Cortex of kidney (tissue), 1 donor: ENCODE measurements around the gene SHISAL1.

Experiments
- DNase-seq: peaks from one replicate; lab custom pipeline; 2025; lab: John Stamatoyannopoulos, UW

The SHISAL1 gene

DNA sequence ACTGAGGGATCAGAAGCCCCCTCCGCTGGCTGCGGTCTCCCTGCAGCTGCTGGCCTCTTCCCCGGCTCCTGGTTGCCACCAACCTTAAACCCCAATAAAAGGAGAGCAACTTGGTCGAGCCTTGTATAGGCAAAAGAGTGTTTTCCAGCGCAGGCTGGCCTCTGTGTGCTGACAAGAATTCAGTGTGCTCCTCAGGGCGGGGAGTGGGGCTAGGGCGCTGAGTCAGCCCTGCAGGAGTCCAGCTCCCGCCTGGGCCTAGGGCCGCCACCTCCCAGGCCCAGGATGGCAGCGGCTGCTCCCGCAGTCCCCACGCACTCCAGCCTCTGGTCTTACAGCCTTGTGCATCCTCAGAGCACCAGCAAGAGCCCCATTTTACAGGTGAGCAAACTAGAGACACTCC, at the start of gene SHISAL1:
Gene SHISAL1, minus strand, starts transcription at position 186 of the 400 bp plus-strand sequence. CDS start 12,006 bp downstream, outside the sequence.
- DNase-seq, result no peak

DNA sequence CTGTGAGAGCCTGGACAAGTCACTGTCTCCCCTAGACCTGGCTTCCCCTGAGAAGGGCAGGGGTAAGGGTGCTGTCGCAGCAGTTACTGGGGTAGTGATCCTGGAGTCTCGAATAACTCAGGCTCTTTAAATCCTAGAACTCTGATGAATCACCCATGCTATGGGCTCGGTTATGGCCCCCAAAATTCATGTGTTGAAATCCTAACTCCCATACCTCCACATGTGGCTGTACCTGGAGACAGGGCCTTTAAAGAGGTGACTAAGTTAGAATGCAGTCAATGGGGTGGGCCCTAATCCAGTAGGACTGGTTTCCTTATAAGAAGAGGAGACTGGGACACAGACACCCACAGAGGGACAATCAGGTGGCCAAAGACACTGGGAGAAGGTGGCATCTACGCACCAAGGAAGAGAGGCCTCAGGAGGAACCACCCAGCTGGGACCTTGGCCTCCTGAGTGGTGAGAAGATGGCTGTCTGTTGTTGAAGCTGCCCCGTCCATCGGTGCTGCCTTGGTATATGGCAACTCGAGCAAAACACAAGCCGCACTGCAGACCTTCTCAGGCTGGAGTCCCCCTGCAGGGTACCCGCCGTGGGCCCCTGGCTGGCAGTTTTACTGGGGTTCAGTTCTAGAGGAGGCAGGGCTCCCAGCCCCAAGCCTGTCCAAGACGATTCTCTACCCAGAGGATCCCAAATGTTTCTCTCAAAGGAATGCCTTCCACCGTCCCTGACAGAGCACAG, 48.8 kb upstream of the SHISAL1 start:
- DNase-seq, result no peak

DNA sequence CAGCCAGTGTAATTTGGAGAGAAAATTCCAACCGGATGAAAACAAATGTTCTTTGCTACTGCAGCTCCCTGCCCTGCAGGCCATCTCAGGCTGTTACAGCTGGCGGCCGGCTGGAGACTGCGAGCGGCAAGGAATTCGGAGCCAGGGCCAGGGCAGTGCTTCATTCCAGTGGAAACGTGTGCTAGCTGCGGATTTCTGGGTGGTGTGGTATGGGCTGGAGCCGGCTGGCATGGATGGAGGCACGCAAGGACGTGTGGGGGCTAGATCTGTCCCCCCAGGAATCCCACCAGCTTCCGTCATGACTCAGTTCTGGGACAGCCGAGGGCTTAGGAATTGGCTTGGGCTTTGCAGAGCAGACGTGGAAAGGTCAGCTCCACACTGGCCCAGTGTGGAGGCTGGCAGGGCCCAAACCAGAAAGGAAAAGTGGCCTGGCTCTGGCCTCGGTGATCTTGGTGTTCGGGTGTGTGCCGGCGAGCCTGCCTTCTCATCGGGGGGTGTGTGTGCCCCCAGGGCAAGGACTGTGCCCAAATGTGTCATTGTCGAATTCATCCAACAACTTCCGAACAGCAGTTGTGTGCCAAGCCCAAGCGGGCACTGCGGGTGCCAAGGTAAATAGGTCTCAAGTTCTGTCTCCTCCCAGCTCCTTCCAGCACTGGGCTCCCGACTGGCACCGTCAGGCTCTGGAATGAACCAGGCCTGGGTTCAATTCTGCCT, 48.1 kb upstream of the SHISAL1 start:
- no peak for DNase-seq

DNA sequence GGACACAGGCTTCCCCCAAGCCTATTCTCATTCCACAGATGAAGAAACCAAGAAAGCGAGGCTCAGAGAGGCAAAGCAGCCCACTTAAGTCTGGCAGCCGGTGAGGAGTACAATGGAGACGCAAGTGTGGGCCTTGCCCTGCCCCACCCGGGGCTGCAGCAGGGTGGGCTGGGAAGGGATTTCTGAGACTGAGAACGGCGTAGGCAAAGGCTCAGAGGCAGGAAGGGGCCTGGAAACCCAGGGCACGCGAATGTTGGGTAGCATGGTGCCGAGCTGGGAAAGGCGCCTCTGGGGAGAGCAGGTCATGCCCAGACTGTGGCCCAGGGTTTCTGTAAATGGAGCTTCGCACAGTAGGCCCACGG, 47.5 kb upstream of the SHISAL1 start:
- no peak for DNase-seq

DNA sequence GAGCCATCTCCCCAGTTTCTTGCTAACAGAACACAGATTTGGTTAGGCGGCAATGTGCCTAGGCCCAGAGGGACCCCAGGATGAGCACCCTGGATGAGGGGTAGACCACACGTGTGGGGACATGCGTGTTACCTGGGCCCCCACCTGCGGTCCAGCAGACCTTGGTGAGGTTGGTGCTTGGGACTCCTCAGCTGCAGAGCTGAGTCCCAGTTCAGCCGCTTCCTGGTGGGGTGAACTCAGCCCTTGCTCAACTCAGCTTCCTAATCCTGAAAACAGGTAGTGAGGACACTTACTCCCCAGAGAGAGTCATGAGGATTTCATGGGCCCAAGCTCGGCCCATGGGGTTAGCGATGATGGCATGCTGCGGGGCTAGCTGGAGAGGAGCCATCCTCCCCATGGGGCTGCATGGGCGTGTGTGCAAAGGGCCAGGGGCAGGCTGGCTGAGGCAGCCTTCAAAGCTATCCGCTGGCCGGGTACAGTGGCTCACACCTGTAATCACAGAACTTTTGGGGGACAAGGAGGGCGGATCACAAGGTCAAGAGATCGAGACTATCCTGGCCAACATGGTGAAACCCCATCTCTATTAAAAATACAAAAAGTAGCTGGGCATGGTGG, 46.9 kb upstream of the SHISAL1 start:
- no peak for DNase-seq

DNA sequence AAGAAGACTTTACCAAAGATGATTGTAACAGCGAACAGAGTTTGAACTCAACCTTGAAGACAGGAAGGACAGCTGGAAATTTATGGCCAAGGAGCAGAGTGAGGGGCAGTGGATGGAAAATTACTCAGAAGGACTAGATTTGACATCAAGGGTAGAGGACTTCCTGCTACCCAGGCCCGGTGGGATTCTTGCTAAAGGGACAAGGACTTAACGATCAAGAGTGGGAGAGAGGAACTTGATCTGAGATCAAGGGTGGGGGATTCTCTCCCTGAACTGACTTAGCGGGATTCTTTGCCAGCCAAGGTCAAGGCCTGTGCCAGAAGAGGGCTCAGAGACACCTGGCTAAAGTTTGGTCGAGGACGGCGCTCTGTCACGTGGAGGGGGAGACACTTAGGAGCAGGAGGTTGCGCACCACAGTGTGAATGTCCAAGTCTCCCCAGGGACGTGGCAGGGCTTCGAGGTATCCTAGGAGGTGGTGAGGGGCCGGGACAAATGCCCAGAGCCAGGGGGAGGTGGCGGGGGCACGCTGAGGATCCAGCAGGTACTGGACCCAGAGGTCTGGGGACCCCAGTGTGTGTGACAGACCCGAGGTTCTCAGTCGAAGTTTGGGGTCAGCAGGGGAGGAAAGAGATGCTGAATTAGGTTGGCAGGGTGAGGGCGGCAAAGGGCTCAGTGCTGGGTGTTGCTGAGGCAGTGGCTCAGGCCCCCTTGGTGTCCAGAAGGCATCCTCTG, 46.1 kb upstream of the SHISAL1 start:
- no peak for DNase-seq

DNA sequence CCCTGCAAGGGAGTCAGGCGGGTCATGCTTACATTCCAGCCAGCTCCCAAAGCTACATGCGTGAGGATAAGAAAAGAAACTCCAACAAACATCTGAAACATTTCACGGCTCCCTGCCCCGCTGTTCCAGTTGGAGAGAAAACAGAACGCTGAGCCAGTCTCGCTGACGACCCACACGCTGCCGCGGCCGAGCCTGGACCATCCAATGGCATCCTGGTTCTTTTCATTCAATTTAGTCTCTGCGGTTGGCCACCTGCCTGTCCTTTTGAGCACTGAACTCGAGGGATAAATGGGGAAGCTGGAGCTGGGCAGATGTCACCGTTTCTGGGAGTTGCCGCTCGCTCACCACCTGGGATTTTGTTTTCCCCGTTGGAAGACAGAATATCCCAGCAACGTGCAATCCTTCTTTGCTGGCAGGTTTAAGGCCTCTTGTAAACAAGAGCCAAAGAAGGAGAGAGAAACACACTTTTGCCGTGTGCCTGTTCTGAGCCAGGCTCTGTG, 45.3 kb upstream of the SHISAL1 start:
- no peak for DNase-seq

DNA sequence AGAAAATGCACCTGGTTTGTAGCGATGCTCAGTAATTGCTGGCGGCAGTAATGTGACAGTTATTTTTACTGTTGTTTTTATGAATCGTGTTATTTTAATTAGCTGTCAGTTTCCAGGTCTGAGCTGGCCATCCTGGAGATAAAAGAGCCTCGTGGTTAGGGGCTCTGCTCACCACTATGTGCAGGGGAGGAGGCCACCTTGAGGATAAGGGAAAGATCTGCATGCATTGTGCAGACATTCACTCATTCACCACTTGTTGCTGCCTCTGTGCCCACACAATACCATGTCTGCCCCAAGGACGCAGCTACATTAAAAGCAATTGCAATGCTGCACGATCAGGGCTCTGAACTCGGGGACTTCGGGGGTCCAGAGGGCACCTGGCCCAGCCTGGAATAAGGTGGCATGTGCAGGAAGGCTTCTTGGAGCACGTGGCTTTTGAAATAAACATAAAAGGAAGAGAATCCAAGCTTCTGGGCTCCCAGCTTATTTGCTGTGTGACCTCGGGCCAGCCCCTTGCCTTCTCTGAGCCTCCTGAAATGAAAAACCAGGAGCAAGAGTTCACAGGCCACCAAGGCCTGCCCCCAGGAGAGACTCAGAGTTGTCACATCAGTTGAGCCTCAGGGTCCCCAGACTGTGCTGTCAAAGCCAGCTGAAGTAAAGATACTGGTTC, 44.7 kb upstream of the SHISAL1 start:
- no peak for DNase-seq

DNA sequence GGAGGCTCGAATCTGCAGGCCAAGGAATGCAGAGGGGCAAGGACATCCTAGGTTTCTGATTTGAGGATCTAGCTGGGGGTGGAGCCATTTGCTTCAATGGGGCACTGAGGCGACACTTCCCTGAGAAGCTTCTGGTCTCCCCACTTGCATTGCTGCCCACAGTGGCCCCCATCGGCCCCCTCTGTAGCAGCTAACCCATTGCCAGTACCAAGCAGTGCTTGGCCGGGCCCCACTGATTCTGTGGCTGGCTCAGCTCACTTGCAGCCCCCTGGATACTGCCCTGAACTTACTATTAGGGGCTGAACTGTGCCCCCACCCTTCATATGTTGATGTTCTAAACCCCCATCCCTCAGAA, 42.9 kb upstream of the SHISAL1 start:
- no peak for DNase-seq

DNA sequence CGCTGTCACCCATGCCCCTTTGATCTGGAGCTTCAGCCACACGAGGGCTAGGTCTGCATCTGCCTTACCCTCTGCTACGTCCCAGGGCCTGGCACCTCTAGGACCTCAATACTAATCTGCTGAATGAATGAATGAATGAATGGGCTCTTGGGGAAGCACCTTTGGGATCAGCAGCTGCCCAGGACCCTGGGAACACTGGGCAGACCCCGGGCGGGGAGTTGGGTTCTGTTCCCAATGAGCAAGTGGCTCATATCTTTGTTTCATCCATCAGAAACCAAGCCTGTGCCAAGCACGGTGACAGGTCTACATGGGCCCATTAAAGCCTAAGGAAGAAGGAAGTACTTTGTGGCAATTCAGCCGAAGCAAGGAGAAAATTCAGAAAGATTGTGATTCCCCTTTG, 41.5 kb upstream of the SHISAL1 start:
- no peak for DNase-seq

DNA sequence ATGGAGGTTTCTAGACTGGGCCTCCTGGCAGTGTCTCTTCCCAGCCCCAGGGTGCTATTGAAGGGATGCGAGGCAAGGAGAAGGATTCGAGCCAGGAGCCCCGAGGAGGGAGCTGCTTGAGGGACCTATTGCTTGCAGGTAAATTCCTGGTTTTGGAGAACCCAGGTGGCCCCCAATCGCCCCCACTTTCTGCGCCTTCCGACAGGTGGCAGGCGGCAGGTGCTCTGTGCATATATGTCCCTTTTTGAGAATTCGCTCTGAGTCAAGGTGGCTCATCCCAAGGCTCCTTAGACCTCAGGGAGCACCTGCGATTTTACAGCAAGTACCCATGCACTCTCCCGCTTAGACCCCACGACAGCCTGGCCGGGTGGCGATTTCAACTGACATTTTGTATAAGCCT, 40.3 kb upstream of the SHISAL1 start:
- DNase-seq, result no peak

DNA sequence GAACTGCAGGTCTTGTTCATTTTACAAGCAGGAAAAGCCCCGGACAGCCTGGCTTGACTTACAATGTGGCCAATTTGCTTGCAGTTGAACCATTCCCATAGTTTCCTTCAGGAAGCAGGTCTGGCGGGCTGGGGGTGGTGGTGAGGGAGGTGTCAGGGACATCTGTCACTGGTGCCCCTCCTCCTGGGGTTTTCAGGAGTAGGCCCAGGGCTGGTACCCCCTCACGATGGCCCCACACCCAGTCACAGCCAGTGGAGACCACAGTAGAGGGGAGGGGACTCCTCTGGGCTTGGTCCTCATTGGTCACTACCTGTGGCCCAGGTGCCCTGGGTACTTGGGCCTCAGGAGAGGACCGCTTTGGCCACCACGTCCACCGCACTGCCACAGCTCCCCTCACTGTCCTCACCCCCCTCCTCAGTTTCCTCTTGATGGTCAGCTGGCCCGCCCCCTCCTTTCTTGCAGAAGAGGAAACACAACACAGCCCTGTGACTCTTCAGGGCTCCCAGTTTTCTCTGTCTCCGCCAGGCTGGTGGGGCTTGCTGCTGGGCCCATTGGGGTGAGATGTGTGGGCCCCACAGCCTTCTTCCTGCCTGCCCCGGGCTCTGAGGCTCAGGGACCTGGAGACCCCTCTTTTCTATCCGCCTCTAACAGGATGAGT, 39.8 kb upstream of the SHISAL1 start:
- no peak for DNase-seq

DNA sequence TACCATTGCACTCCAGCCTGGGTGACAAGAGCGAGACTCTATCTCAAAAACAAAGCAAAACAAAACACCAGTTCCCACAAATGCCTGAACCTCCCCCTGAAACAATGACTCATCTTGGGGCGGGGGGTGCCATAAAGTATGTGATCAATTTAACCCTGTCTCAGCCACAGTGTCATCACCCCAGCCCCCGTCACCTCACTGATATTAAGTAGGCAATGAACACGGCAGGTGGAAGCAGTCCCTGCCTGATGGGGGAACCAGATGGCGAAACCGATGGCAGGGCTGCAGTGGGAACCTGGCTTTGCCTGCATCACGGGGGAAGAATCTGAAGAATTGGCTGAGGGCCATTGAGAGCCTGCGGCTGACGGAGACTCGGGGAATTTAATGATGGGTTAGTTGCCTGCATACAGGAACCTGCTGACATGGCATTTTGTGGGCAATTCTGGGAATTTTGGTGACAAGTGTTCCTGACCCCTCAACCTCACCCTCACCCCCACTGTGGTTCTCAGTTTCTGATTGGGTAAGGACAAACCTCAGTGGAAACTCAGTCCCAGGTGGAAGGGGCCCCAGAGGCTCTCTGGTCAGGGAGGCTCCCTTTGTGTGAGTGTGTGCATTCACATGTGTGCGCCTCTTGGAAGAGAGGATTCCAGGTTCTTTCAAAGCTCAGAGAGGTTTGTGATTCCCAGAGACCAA, 39.1 kb upstream of the SHISAL1 start:
- no peak for DNase-seq

DNA sequence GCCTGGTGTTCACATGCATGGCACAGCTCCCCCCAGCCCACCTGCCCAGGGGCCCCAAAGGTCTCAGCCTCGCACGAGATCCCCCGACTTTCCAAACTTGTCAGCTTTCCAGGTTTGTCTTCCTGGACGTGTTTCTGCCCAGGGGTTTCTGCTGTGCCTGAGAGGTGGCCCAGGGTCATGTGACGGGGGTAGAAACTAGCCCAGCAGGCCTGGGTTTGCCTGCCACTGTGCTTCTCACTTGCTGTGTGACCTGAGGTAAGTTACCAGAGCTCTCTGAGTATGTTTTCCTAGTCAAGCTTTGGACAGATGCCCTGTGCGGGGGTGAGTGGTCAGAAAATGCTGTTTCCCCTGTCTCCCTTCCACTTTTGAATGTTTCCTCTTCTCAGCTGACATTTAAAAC, 38.3 kb upstream of the SHISAL1 start:
- no peak for DNase-seq

DNA sequence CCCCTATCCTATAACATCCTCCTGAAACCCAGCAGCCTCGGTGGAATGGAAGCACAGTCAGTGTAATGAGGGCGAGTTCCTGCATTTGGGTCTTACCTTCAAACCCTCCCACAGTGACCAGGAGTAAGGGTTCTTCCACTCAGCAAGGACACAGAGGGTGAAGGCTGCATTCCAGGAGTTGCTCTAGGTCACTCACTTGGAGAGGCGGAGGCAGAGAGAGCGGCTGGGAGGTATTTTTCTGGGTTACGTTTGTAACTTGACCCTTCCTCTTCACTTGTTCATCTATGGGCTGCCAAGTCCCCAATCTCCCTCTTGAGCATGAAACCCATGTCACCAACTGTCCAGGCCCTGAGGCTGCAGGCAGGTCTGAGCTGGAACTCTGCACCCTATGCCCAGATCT, 36.8 kb upstream of the SHISAL1 start:
- no peak for DNase-seq

DNA sequence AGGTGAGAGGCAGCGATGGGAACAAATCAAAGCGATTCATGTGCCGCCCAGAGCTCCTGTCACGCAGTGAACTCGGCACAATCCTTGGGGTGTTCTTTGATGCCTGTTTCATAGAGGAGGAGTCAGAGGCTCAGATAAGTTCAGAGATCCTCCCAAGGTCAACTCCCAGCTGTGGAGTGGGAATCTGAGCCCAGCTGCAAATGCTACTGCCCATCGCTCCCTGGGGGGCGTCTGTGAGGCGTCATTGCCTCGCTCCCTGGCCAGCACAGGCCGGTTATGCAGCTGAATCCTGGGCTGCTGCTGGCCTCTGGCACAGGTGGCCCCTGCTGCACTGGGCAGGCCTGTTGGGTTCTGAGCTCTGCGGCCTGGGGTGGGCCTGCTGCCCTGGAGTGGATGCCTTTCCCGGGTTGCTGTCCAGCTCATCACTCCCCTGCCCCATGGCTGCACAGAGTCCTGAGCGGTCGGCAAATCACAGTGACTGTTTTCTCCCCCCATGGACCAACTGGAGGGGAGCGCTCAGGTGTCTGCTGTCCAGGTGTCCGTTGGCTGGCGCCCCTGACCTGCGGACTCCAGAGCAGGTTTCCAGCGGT, 36.3 kb upstream of the SHISAL1 start:
- DNase-seq, result no peak

DNA sequence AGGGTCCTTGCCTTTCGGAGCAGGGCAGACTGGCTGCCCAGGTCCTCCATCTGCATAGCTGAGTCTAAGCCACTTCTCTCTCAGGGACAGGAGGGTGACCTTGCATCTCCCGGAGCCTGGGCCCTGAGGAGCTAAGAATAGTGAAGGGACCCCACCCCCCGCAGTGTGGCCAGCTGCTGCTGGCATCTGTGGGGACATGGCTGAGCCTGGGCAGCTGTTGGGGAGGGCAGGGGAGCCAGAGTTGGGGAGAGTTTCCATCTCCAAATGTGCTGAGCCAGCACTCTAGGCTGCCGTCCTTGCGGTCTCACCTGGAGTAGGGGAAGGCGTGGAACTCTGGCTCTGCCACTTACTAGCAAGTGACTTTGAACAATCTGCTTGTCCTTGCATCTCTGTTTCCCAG, 34.8 kb upstream of the SHISAL1 start:
- DNase-seq, result no peak

DNA sequence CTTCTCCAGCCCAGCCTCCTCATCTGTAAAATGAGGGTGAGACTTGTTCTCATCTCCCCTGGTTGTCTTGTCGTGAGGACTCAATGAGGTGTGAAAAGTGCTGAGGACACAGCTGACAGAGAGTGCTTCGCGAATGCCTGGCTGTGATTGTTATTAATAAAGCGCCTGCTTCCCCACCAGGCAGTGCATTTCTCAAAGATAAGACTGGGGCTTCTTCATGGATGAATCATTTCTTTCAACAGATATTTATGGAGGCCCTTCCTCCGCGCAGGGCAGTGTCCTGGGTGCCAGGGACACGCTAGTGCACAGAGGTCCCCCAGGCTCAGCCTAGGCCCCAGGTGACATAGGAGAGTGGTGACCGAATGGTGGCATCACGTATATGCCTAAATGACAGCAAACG, 34.3 kb upstream of the SHISAL1 start:
- DNase-seq, result no peak

DNA sequence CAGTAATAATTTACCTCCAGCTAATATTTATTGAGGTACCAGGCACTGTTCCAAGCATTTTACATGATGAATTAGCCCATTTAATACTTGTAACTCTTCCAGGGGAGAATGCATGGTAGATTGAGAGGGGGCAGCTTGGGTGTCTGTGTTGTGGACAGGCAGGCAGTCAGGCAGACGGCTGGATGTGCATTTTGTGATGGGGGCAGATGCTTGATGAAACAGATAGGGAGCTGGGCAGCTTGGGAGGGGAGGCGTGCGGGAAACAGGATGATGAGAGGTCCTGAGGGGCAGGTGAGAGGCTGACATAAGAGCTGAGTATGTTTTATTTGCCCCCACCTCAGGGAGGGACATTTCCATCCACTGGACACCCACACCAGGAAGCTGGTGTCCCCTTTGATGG, 33.1 kb upstream of the SHISAL1 start:
- DNase-seq, result no peak

DNA sequence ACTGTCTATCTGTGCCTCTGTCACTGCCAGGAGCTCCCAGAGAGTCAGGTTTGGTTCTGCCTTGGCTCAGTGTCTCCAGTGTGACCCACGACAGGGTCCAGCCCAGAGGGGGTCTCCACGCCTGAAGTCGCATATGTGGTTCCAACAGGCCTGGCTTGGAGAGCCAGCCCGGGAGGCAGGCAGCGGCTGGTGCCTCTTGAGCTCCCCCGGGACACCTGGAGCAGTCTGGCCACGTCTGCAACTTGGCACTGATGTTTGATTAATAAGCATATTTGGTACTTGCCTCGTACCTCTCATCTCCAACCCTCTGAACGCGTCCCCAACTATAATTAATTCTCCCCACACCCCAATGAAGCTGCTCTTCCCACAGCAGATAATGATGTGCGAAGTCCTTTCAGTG, 31.7 kb upstream of the SHISAL1 start:
- DNase-seq, result no peak
